ENCODE data around the gene TM6SF1.

DNA sequence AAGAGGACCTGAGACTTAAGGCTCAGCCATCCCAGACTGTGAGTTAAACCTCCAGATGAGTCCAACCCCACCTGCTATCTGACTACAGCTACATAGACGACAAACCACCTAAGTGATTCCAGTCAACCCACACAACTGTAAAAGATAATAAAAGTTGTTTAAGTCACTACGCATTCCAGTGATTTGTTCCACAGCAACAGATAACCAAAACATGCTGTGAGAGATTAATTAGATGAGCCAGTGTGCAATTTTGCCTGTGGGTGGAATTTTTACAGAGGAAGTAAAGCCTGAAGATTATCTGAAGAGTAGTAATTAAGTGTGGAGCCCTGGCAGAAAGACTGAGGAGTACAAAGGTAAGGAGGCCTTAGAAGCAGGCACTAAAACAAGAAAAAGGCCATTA, 45.8 kb upstream of the TM6SF1 start:
- TF ChIP-seq, protein P1, sequence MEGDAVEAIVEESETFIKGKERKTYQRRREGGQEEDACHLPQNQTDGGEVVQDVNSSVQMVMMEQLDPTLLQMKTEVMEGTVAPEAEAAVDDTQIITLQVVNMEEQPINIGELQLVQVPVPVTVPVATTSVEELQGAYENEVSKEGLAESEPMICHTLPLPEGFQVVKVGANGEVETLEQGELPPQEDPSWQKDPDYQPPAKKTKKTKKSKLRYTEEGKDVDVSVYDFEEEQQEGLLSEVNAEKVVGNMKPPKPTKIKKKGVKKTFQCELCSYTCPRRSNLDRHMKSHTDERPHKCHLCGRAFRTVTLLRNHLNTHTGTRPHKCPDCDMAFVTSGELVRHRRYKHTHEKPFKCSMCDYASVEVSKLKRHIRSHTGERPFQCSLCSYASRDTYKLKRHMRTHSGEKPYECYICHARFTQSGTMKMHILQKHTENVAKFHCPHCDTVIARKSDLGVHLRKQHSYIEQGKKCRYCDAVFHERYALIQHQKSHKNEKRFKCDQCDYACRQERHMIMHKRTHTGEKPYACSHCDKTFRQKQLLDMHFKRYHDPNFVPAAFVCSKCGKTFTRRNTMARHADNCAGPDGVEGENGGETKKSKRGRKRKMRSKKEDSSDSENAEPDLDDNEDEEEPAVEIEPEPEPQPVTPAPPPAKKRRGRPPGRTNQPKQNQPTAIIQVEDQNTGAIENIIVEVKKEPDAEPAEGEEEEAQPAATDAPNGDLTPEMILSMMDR (IDR thresholded peaks at IDR 0.05), result no peak
- TF ChIP-seq ZFX (IDR thresholded peaks at IDR 0.05; ENCODE audit: borderline replicate concordance), result no peak
